ENCODE measurements around the gene BANF2.
A peak's percentile ranks its signal among the peaks of the same experiment; 100 is the strongest.

Gene BANF2

GRCh38 chr20:17699931-17700351 lies at the start of gene BANF2:
Gene BANF2, plus strand, starts transcription at chr20:17699966. Its CDS starts 25,060 bp downstream, at chr20:17725026.
- no peak for TF ChIP-seq CTCF (conservative IDR thresholded peaks at IDR 0.05; ENCODE audit: low read length)
- no peak within 1 kb of the TSS for H3K4me3 ChIP-seq (ENCODE audit: low read length)
- DNase-seq (ENCODE audit: low read depth): no peak

- no peak overlapping the region for H3K4me3 ChIP-seq (ENCODE audit: low read length)
- no peak for TF ChIP-seq CTCF (conservative IDR thresholded peaks at IDR 0.05; ENCODE audit: low read length)
- no peak for DNase-seq (ENCODE audit: low read depth)
Measured at GRCh38 chr20:17650301-17651128, 49.3 kb upstream of the BANF2 start.

- H3K4me3 ChIP-seq (ENCODE audit: low read length): no peak overlapping the region
- TF ChIP-seq CTCF (conservative IDR thresholded peaks at IDR 0.05; ENCODE audit: low read length): no peak
- DNase-seq (ENCODE audit: low read depth): peak; percentile 56
Measured at GRCh38 chr20:17651129-17651759, 48.5 kb upstream of the BANF2 start.

GRCh38 chr20:17651760-17652388 lies 47.9 kb upstream of the BANF2 start:
- DNase-seq (ENCODE audit: low read depth): no peak
- H3K4me3 ChIP-seq (ENCODE audit: low read length): no peak overlapping the region
- TF ChIP-seq CTCF (conservative IDR thresholded peaks at IDR 0.05; ENCODE audit: low read length): no peak

GRCh38 chr20:17652411-17652810 lies 47.4 kb upstream of the BANF2 start:
- no peak for TF ChIP-seq CTCF (conservative IDR thresholded peaks at IDR 0.05; ENCODE audit: low read length)

GRCh38 chr20:17653835-17654648 lies 45.7 kb upstream of the BANF2 start:
- DNase-seq (ENCODE audit: low read depth): no peak
- no peak for TF ChIP-seq CTCF (conservative IDR thresholded peaks at IDR 0.05; ENCODE audit: low read length)
- no peak overlapping the region for H3K4me3 ChIP-seq (ENCODE audit: low read length)

More at GRCh38 chr20:17652411-17652810, 47.4 kb upstream of the BANF2 start:
- H3K4me3 ChIP-seq (ENCODE audit: low read length): no peak overlapping the region
- no peak for DNase-seq (ENCODE audit: low read depth)

All from AG10803 (cell line).